Measurements from ENCODE around the gene SAXO2. TPM values are rescaled to one million over a fixed set of nuclear protein-coding genes. Genes with fewer than 3 reads are reported as not detected.
A peak's percentile ranks its signal among the peaks of the same experiment; 100 is the strongest.
"Not testable (repeated sequence)": the region's sequence is repeated elsewhere in the genome, so short reads cannot be mapped to it uniquely, and the experiment has no call there.

Gene SAXO2
- total RNA-seq, 4 donors from 2014 or later: 2.0 to 2.2 TPM; not detected in 2

GRCh38 chr15:82298520-82298919 lies 35.9 kb downstream of the SAXO2 start:
- TF ChIP-seq POLR2A (IDR thresholded peaks at IDR 0.05): no peak
- no peak for TF ChIP-seq CTCF (IDR thresholded peaks at IDR 0.05 in 4 of 5, conservative IDR thresholded peaks at IDR 0.05 in 1 of 5)
- H3K36me3 ChIP-seq: no peaks in the 10 kb centered on the region
- peaks cover 0 to 3% (median 0%) of the 10 kb centered on the region in 3 donors for H3K27me3 ChIP-seq
- in situ Hi-C loops (cut with MboI; ENCODE audit: low sequenced_read_pairs in 4 of 4) (no loop called here), intact Hi-C loops (cut with DNase I; ENCODE audit: low total_unique reads) (no loop called here)
- ATAC-seq (no peak), DNase-seq (no peak)
- no peak overlapping the region for H3K4me3 ChIP-seq
- peaks cover 0 to 5% of the 10 kb centered on the region in 2 donors for H3K4me1 ChIP-seq
- H3K27ac ChIP-seq: no peak overlapping the region
- no peaks in the 10 kb centered on the region for H3K9me3 ChIP-seq

- H3K27ac ChIP-seq; H3K9me3 ChIP-seq; DNase-seq; in situ Hi-C loops (cut with MboI; ENCODE audit: low sequenced_read_pairs in 4 of 4); intact Hi-C loops (cut with DNase I; ENCODE audit: low total_unique reads); H3K27me3 ChIP-seq; H3K36me3 ChIP-seq; H3K4me3 ChIP-seq; H3K4me1 ChIP-seq; ATAC-seq: not testable (repeated sequence)
Observed at GRCh38 chr15:82299511-82299914, 36.9 kb downstream of the SAXO2 start.

GRCh38 chr15:82300326-82300725 lies 37.7 kb downstream of the SAXO2 start:
- H3K27me3 ChIP-seq; in situ Hi-C loops (cut with MboI; ENCODE audit: low sequenced_read_pairs in 4 of 4); intact Hi-C loops (cut with DNase I; ENCODE audit: low total_unique reads); DNase-seq; H3K36me3 ChIP-seq; H3K4me3 ChIP-seq; H3K9me3 ChIP-seq; H3K4me1 ChIP-seq: not testable (repeated sequence)
- ATAC-seq: peak; percentile 33 to 79
- peak overlapping the region in 1 of 4 donors; percentile 42 for H3K27ac ChIP-seq

- Histone ChIP-seq H3K27me3 (peaks cover 0 to 3% (median 0%) of the 10 kb centered on the region in 3 donors), H3K27ac (peak overlapping the region in 1 of 4 donors; percentile 42), H3K4me3 (no peak overlapping the region), H3K9me3 (no peaks in the 10 kb centered on the region), H3K36me3 (no peaks in the 10 kb centered on the region), H3K4me1 (peaks cover 0 to 5% of the 10 kb centered on the region in 2 donors)
- intact Hi-C loops (cut with DNase I; ENCODE audit: low total_unique reads) (no loop called here), in situ Hi-C loops (cut with MboI; ENCODE audit: low sequenced_read_pairs in 4 of 4) (no loop called here)
- no peak for ATAC-seq
- no peak for TF ChIP-seq CTCF (IDR thresholded peaks at IDR 0.05 in 4 of 5, conservative IDR thresholded peaks at IDR 0.05 in 1 of 5)
- TF ChIP-seq POLR2A (IDR thresholded peaks at IDR 0.05): no peak
- DNase-seq: no peak
Observed at GRCh38 chr15:82300883-82301282, 38.3 kb downstream of the SAXO2 start.

- Histone ChIP-seq H3K9me3 (no peaks in the 10 kb centered on the region), H3K27ac (no peak overlapping the region), H3K36me3 (no peaks in the 10 kb centered on the region), H3K27me3 (peaks cover 0 to 3% (median 0%) of the 10 kb centered on the region in 3 donors), H3K4me1 (peaks cover 0 to 5% of the 10 kb centered on the region in 2 donors), H3K4me3 (no peak overlapping the region)
- intact Hi-C loops (cut with DNase I; ENCODE audit: low total_unique reads) (no loop called here), in situ Hi-C loops (cut with MboI; ENCODE audit: low sequenced_read_pairs in 4 of 4) (no loop called here)
- no peak for DNase-seq
- TF ChIP-seq CTCF (IDR thresholded peaks at IDR 0.05 in 4 of 5, conservative IDR thresholded peaks at IDR 0.05 in 1 of 5) (no peak), POLR2A (IDR thresholded peaks at IDR 0.05) (no peak)
- ATAC-seq: no peak
Observed at GRCh38 chr15:82301296-82302016, 38.8 kb downstream of the SAXO2 start.
